Natural killer cell (primary cell): Measurements from ENCODE around the gene PLB1. TPM values are rescaled to one million over a fixed set of nuclear protein-coding genes. Genes with fewer than 3 reads are reported as not detected.

ENCODE experiments used
- ATAC-seq, 3 donors: fragments of 150-1000 bp in 2 of 3; fragments of 200-7000 bp in 1 of 3; cut with Tn5 transposase; 1 replicate in 1 of 3; 2 replicates in 2 of 3; pipeline ENCODE4 v1.10.0; 2021; ENCODE audit warnings: mild to moderate bottlenecking in 2 of 3, moderate library complexity in 2 of 3
- DNase-seq, 2 donors: peaks; one replicate each; pipeline versions ENCODE4 v3.0.0 to v3.0.0-alpha.2; 2013 to 2021; ENCODE audit warnings: mixed read lengths in 1 of 2
- H3K27ac ChIP-seq: one replicate; pipeline ENCODE4 v1.5.1; 2013; ENCODE audit warnings: mild to moderate bottlenecking, low read length
- H3K27me3 ChIP-seq: one replicate; pipeline ENCODE4 v1.6.1; 2013; ENCODE audit warnings: low read length; ENCODE audit not compliant: control insufficient read depth, insufficient read depth
- H3K36me3 ChIP-seq: one replicate; pipeline ENCODE4 v1.6.1; 2013; ENCODE audit warnings: low read length; ENCODE audit not compliant: control insufficient read depth, insufficient read depth
- H3K4me1 ChIP-seq: one replicate; pipeline ENCODE4 v1.6.1; 2013; ENCODE audit warnings: low read length; ENCODE audit not compliant: control insufficient read depth, insufficient read depth
- H3K4me3 ChIP-seq: one replicate; pipeline ENCODE4 v1.5.1; 2013; ENCODE audit warnings: low read length
- H3K9me3 ChIP-seq: one replicate; pipeline ENCODE4 v1.6.1; 2013; ENCODE audit warnings: low read length; ENCODE audit not compliant: control insufficient read depth, insufficient read depth
- H3K27ac Mint-ChIP-seq, 2 donors: one replicate each; pipeline ENCODE4 v1.8.0; 2022; ENCODE audit warnings: mild to moderate bottlenecking in 2 of 2, mixed read lengths in 2 of 2, moderate library complexity in 1 of 2
- H3K27me3 Mint-ChIP-seq, 2 donors: one replicate each; pipeline ENCODE4 v1.8.0; 2022; ENCODE audit warnings: low read depth in 2 of 2, mixed read lengths in 2 of 2
- H3K36me3 Mint-ChIP-seq: one replicate; pipeline ENCODE4 v1.8.0; 2022; ENCODE audit warnings: mixed read lengths
- H3K4me1 Mint-ChIP-seq, 2 donors: one replicate each; pipeline ENCODE4 v1.8.0; 2022; ENCODE audit warnings: mixed read lengths in 2 of 2
- H3K4me3 Mint-ChIP-seq: one replicate; pipeline ENCODE4 v1.8.0; 2022; ENCODE audit warnings: mild to moderate bottlenecking, moderate library complexity, mixed read lengths
- H3K9me3 Mint-ChIP-seq, 2 donors: one replicate each; pipeline ENCODE4 v1.8.0; 2022; ENCODE audit warnings: mixed read lengths in 2 of 2
- WGBS: methylation state at CpG from one replicate; pipeline ENCODE4 v1.1.7; 2013; ENCODE audit warnings: missing lambda C conversion rate; ENCODE audit not compliant: insufficient coverage; 5-methylcytosine and 5-hydroxymethylcytosine counted together
- intact Hi-C: fragments of 100-400 bp; cut with micrococcal nuclease; formaldehyde crosslinking; loops from one replicate; pipeline ENCODE4 v1.14.2; 2022
- total RNA-seq, 4 donors: library from RNA; stranded (reverse); fragments of 120-200 nt in 1 of 4; gene quantifications; one replicate each; pipeline versions ENCODE4 v1.2.3 to v1.2.4, GENCODE V29; 2013 to 2022
- TF ChIP-seq, protein P1 (sequence below): fragments of 200-600 bp; IDR thresholded peaks from one replicate; pipeline ENCODE4 v1.8.0; 2022; ENCODE audit warnings: antibody characterized with exemption

Gene PLB1
- total RNA-seq, 3 donors from 2014 or later (not counting 1 experiment from before 2014, with no cell fraction given) = 1.7 to 2.6 (median 1.9) TPM

DNA sequence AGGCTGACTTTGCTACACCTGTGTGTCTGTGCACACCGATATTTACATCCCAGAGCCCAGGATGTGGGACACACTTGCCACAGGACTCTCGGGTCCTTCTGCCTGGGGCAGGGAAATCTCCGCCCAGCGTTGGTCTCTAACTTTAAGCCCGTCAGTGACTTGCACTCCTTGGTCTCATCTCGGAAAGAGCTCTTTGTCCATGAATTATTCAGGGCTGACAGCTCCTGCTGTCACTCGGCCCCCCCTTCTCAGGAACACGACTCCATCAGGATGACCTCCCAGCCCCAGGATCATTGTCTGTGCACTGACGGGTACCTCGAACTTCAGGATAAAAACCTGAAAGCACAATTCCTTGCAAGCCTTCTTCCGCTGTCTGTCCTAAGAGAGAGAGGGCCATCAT lies 26.6 kb downstream of the PLB1 start:
- DNase-seq (no peak), ATAC-seq (no peak)
- no peak overlapping the region for H3K4me3 Mint-ChIP-seq
- Histone ChIP-seq H3K4me3 (no peak overlapping the region), H3K4me1 (no peaks in the 10 kb centered on the region), H3K27ac (no peak overlapping the region), H3K36me3 (no peaks in the 10 kb centered on the region), H3K27me3 (no peaks in the 10 kb centered on the region), H3K9me3 (no peaks in the 10 kb centered on the region)
- peaks cover 41 to 54% of the 10 kb centered on the region in 2 donors for H3K27me3 Mint-ChIP-seq
- H3K4me1 Mint-ChIP-seq = no peaks in the 10 kb centered on the region
- H3K9me3 Mint-ChIP-seq = no peaks in the 10 kb centered on the region
- no peak overlapping the region for H3K27ac Mint-ChIP-seq
- intact Hi-C loops = no loop called here
- 91% methylated on average over 11 of the region's 11 CpGs for WGBS
- TF ChIP-seq, protein P1, sequence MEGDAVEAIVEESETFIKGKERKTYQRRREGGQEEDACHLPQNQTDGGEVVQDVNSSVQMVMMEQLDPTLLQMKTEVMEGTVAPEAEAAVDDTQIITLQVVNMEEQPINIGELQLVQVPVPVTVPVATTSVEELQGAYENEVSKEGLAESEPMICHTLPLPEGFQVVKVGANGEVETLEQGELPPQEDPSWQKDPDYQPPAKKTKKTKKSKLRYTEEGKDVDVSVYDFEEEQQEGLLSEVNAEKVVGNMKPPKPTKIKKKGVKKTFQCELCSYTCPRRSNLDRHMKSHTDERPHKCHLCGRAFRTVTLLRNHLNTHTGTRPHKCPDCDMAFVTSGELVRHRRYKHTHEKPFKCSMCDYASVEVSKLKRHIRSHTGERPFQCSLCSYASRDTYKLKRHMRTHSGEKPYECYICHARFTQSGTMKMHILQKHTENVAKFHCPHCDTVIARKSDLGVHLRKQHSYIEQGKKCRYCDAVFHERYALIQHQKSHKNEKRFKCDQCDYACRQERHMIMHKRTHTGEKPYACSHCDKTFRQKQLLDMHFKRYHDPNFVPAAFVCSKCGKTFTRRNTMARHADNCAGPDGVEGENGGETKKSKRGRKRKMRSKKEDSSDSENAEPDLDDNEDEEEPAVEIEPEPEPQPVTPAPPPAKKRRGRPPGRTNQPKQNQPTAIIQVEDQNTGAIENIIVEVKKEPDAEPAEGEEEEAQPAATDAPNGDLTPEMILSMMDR = no peak
- H3K36me3 Mint-ChIP-seq = no peaks in the 10 kb centered on the region

DNA sequence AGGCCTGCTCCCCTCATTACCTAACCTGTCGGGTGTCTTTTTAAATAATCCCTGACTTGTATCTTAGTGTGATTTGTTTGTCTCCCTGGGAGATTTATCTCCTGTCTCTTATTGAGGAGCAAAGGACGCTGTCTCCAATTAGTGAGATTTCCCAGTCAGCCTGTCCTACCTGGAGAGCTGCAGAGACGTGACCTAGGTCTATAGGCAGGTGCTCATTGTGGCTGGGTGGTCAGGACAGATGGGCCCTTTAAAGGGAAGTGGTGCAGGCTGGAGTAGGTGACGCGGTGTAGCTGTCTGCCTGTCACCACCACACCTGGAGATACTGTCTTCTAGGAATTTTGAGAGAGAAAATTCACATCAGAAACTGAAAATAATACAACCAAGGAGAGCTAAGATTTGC lies 28.0 kb downstream of the PLB1 start:
- no peaks in the 10 kb centered on the region for H3K4me1 Mint-ChIP-seq
- DNase-seq (no peak), ATAC-seq (no peak)
- peaks cover 30 to 42% of the 10 kb centered on the region in 2 donors for H3K27me3 Mint-ChIP-seq
- 45% methylated on average over 5 of the region's 5 CpGs for whole genome bisulfite sequencing
- no peak overlapping the region for H3K4me3 ChIP-seq
- no peak overlapping the region for H3K27ac Mint-ChIP-seq
- no peak overlapping the region for H3K4me3 Mint-ChIP-seq
- no peaks in the 10 kb centered on the region for H3K36me3 ChIP-seq
- H3K9me3 Mint-ChIP-seq = no peaks in the 10 kb centered on the region
- no peaks in the 10 kb centered on the region for H3K36me3 Mint-ChIP-seq
- no peaks in the 10 kb centered on the region for H3K27me3 ChIP-seq
- no peaks in the 10 kb centered on the region for H3K4me1 ChIP-seq
- no peak overlapping the region for H3K27ac ChIP-seq
- no peaks in the 10 kb centered on the region for H3K9me3 ChIP-seq
- TF ChIP-seq, protein P1 = no peak
- intact Hi-C loops = no loop called here

DNA sequence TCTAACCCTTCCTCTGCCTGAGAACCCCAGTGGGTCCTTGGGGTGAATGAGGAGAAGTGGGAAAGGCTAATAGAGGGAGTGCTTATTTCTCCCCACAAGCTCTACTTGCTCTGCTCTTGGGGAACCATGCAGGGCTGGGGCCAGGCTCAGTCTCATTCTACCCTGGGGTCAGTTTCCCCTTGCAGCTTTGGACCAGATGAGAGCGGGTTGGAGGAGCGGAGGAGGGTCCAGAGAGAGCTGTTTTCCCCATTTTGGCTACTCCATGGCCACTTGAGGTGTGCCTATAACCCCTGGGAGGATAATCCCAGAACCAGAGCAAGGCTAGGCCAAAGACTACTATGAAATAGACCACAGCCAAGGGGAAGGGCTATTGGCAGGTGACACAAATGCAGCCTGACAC lies 29.6 kb downstream of the PLB1 start:
- TF ChIP-seq, protein P1 = no peak
- H3K4me1 Mint-ChIP-seq = no peaks in the 10 kb centered on the region
- no peak overlapping the region for H3K27ac Mint-ChIP-seq
- no peaks in the 10 kb centered on the region for H3K9me3 Mint-ChIP-seq
- no peak for DNase-seq
- H3K4me1 ChIP-seq = no peaks in the 10 kb centered on the region
- no peaks in the 10 kb centered on the region for H3K27me3 ChIP-seq
- H3K4me3 Mint-ChIP-seq = no peak overlapping the region
- intact Hi-C loops = no loop called here
- no peaks in the 10 kb centered on the region for H3K36me3 ChIP-seq
- peaks cover 22 to 34% of the 10 kb centered on the region in 2 donors for H3K27me3 Mint-ChIP-seq
- H3K9me3 ChIP-seq = no peaks in the 10 kb centered on the region
- no peaks in the 10 kb centered on the region for H3K36me3 Mint-ChIP-seq
- H3K27ac ChIP-seq = no peak overlapping the region
- WGBS = 96% methylated on average over 2 of the region's 2 CpGs
- no peak for ATAC-seq
- no peak overlapping the region for H3K4me3 ChIP-seq

DNA sequence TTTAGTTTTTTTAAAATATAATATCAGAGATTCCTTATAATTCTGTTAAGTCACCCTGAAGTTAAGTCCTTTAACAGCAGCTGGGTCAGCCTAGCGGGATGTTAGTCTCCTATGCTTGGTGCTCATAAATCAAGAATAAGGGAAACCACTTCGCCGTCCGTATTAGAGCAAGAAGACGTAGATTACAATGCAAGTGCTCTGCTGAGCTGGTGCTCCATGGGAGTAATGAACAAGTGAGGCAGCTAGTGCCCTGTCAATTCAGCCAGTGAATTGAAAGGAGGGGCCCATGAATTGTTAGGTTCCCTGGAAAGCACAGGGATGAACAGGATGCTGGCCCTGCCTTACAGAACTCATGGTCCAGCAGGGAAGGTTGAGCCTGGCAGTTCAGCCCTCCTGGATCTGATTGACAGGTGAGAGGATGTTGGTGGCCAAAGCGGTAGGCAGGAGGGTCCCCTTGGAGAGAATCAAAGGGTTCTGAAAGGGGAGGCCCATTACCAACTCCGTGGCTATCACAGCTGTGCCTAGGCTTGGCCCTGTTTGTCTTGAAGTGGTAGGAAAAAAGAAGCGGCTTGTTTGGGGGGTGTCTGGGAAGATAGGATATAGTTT lies 30.8 kb downstream of the PLB1 start:
- TF ChIP-seq, protein P1 = no peak
- DNase-seq (no peak), ATAC-seq (no peak)
- intact Hi-C loops = no loop called here
- Mint-ChIP-seq H3K36me3 (no peaks in the 10 kb centered on the region), H3K27me3 (peaks cover 20 to 26% of the 10 kb centered on the region in 2 donors), H3K4me1 (no peaks in the 10 kb centered on the region), H3K27ac (no peak overlapping the region), H3K4me3 (no peak overlapping the region), H3K9me3 (no peaks in the 10 kb centered on the region)
- Histone ChIP-seq H3K27me3 (no peaks in the 10 kb centered on the region), H3K27ac (no peak overlapping the region), H3K36me3 (no peaks in the 10 kb centered on the region), H3K9me3 (no peaks in the 10 kb centered on the region), H3K4me1 (no peaks in the 10 kb centered on the region), H3K4me3 (no peak overlapping the region)
- WGBS = 87% methylated on average over 8 of the region's 8 CpGs
